Measurements from ENCODE around the gene PNKD. TPM values are rescaled to one million over a fixed set of nuclear protein-coding genes. Genes with fewer than 3 reads are reported as not detected.
A peak's percentile ranks its signal among the peaks of the same experiment; 100 is the strongest.

The PNKD gene
- total and polyA plus RNA-seq, 9 donors = 23.3 to 74.5 (median 48.1) TPM

DNA sequence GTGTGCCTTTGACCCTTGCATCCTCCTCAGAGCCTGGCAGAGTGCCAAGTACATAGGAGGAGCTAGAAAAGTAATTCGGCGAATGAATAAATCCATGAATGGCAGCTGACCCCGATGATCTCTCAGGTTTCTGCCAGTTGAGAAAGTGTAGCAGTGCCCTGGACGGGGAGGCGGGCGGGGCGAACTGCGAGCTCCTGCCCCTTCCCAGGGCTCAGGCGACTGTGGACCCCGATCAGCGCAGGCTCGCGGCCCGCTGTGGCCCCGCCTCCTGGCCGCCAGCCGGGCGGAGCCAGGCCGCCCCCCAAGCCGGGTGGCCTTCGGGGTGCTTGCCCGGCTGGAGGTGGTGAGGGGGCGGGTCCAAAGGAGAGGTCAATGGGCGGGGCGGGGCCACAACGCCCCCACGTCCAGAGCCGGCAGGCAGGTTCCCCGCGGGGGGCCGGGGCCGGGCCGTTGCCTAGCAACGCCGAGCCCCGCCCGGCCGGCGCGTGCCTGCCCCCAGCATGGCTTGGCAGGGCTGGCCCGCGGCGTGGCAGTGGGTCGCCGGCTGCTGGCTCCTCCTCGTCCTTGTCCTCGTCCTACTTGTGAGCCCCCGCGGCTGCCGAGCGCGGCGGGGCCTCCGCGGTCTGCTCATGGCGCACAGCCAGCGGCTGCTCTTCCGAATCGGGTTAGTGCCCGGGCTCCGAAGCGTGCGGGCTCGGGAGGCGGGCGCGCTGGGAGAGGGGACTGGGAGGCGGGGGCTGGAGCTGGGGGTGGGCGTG lies 52.6 kb downstream of the PNKD start:
- TF ChIP-seq POLR2A (IDR thresholded peaks at IDR 0.05) = peak; percentile 1
- TF ChIP-seq, protein P1, sequence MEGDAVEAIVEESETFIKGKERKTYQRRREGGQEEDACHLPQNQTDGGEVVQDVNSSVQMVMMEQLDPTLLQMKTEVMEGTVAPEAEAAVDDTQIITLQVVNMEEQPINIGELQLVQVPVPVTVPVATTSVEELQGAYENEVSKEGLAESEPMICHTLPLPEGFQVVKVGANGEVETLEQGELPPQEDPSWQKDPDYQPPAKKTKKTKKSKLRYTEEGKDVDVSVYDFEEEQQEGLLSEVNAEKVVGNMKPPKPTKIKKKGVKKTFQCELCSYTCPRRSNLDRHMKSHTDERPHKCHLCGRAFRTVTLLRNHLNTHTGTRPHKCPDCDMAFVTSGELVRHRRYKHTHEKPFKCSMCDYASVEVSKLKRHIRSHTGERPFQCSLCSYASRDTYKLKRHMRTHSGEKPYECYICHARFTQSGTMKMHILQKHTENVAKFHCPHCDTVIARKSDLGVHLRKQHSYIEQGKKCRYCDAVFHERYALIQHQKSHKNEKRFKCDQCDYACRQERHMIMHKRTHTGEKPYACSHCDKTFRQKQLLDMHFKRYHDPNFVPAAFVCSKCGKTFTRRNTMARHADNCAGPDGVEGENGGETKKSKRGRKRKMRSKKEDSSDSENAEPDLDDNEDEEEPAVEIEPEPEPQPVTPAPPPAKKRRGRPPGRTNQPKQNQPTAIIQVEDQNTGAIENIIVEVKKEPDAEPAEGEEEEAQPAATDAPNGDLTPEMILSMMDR (IDR thresholded peaks at IDR 0.05) = no peak
- peak overlapping the region; percentile 57 for H3K4me3 ChIP-seq
- intact Hi-C loops (cut with DNase I) = loop anchor here in 1 of 4 donors (5.0 kb wide), 1 partner anchor 34 kb away; the partner anchor contains the start of gene CATIP
- 0 to 1% (median 0%) methylated on average over 58 to 69 of the region's 69 CpGs for WGBS, 3 donors
- no peaks in the 10 kb centered on the region for H3K36me3 ChIP-seq
- H3K4me1 ChIP-seq (ENCODE audit: insufficient read depth) = peaks cover 9% of the 10 kb centered on the region
- H3K27me3 ChIP-seq = no peaks in the 10 kb centered on the region
- no peaks in the 10 kb centered on the region for H3K9me3 ChIP-seq
- peak; percentile 70 to 83 (median 81) for DNase-seq
- peak overlapping the region; percentile 81 to 89 for H3K27ac ChIP-seq

DNA sequence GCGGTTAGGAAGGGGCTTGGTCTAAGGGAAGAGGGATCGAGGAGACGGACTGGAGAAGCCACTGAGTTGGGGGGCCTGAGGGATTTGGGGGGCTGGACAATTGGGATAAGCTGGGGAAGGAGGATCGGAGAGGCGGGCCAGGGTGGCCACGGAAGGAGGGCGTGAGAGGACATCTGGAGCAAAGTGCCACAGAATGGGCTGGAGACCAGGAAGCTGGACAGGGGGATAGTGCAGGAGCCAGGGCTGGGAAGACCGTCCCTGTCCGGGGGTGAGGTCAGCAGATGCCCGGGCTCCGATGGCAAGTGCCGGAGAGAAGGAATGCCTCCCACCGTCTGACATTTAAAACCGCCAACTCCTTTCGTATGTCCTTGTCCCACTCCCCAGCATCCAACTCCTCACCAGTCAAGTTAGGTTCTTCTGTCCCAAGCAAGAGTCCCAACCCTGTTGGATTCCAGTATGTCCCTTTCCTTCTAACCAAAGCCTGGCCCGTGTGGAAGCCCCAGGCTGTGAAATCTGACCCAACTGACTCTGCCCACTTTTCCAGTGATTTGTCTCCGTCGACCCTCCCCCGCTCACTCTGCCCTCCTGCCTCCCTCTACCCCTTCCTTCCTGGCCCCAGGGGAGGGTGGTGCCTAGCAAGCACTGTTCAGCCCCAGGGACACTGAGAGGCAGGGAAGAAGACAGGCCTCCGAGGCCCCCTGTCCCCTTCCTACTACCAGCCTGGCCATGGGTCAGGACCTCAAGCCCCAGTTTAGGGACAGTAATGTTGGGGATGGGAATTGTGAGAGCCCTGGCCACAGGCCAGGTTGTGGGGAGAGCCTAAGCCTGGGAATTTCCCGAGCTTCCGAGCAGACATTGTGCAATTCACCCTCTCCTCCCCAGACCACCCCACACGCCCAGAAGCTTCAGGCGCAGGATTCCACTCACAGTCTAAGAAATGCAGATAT lies 53.5 kb downstream of the PNKD start:
- H3K27me3 ChIP-seq = no peaks in the 10 kb centered on the region
- no peaks in the 10 kb centered on the region for H3K36me3 ChIP-seq
- DNase-seq = peak; percentile 51 to 76 (median 62)
- H3K9me3 ChIP-seq = no peaks in the 10 kb centered on the region
- peak overlapping the region; percentile 81 to 89 for H3K27ac ChIP-seq
- H3K4me1 ChIP-seq (ENCODE audit: insufficient read depth) = peaks cover 9% of the 10 kb centered on the region
- intact Hi-C loops (cut with DNase I) = loop anchor here in 1 of 4 donors (5.0 kb wide), 1 partner anchor 34 kb away; the partner anchor contains the start of gene CATIP
- WGBS, 3 donors = 6 to 15% (median 12%) methylated on average over 24 of the region's 24 CpGs
- H3K4me3 ChIP-seq = peak overlapping the region; percentile 57
- TF ChIP-seq, protein P1 (IDR thresholded peaks at IDR 0.05) = no peak

DNA sequence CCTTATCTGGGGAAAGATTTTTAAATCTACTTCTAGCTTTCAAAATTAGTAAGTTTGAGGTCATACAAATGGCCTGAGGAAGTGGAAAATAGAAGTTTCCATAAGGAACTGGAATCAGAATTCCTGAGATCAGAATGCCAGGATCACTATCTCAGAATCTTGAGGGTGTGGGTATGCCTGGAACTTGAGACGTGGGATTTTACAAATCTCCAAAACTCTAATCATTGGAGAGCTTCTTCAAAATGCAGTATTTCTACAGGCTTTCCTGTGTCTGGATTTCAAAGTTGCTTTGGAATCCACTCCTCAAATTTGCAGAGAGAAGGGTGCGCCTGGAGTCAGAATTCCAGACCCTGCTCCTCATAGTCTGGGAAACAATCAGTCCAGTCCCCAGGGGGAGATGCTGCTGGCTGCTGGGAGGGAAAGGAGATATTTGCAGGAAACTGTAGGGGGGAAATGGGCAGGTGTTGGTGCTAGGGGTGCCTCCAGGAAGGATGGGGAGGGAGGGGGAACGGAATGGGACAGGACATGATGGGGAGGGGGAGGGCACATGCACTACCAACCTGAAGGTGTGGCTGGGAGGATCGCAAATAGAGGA lies 55.3 kb downstream of the PNKD start:
- H3K27ac ChIP-seq = no peak overlapping the region
- no peaks in the 10 kb centered on the region for H3K27me3 ChIP-seq
- H3K4me3 ChIP-seq = no peak overlapping the region
- H3K4me1 ChIP-seq (ENCODE audit: insufficient read depth) = peaks cover 9% of the 10 kb centered on the region
- TF ChIP-seq, protein P1 (IDR thresholded peaks at IDR 0.05) = no peak
- TF ChIP-seq POLR2A (IDR thresholded peaks at IDR 0.05) (no peak), EP300 (IDR thresholded peaks at IDR 0.05) (no peak)
- H3K9me3 ChIP-seq = no peaks in the 10 kb centered on the region
- WGBS, 3 donors = 70 to 79% (median 74%) methylated on average over 4 of the region's 4 CpGs
- DNase-seq = no peak
- intact Hi-C loops (cut with DNase I) = no loop called here
- no peaks in the 10 kb centered on the region for H3K36me3 ChIP-seq

DNA sequence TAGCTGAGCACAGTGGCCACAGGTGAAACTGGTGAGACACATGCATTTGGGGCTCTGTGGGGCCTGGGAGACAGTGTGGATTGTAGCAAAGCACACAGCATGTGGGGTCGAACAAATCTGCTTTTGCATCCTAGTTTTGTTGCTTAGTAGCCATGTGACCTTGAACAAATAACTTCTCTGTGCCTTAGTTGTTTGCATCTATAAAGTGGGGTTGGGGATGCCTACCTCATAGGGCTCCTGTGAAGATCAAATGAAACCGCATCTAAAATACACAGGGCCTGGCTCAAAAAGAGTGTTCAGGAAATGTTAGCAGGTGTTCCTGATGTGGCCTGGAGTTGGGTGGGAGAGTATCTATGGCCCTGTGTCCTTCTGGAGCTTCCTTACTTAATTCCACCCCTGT lies 56.0 kb downstream of the PNKD start:
- H3K4me1 ChIP-seq (ENCODE audit: insufficient read depth) = peaks cover 9% of the 10 kb centered on the region
- WGBS, 3 donors = 59 to 81% (median 77%) methylated on average over 2 of the region's 2 CpGs
- H3K9me3 ChIP-seq = no peaks in the 10 kb centered on the region
- TF ChIP-seq, protein P1 (IDR thresholded peaks at IDR 0.05) = no peak
- TF ChIP-seq EP300 (IDR thresholded peaks at IDR 0.05) (no peak), POLR2A (IDR thresholded peaks at IDR 0.05) (no peak)
- H3K36me3 ChIP-seq = no peaks in the 10 kb centered on the region
- DNase-seq = no peak
- intact Hi-C loops (cut with DNase I) = no loop called here
- H3K4me3 ChIP-seq = no peak overlapping the region
- H3K27ac ChIP-seq = no peak overlapping the region
- H3K27me3 ChIP-seq = no peaks in the 10 kb centered on the region
